Sigmoid colon (tissue), 7 donors: Measurements from ENCODE around the gene CARM1. TPM values are rescaled to one million over a fixed set of nuclear protein-coding genes. Genes with fewer than 3 reads are reported as not detected.

Experiments used
- DNase-seq: peaks from one replicate; pipeline ENCODE4 v3.0.0-alpha.2; 2019
- H3K27ac ChIP-seq, 4 donors: fragments of 200-600 bp; sonication (generic); one replicate each; pipeline ENCODE4 v1.5.1; 2016 to 2019; ENCODE audit warnings: mild to moderate bottlenecking in 1 of 4
- H3K27me3 ChIP-seq, 3 donors: fragments of 200-600 bp; sonication (generic); one replicate each; pipeline ENCODE4 v1.5.1; 2019; ENCODE audit warnings: mild to moderate bottlenecking in 1 of 3
- H3K36me3 ChIP-seq, 4 donors: fragments of 200-600 bp; sonication (generic); one replicate each; pipeline ENCODE4 v1.5.1; 2016 to 2019
- H3K4me1 ChIP-seq, 4 donors: fragments of 200-600 bp; sonication (generic); one replicate each; pipeline ENCODE4 v1.5.1; 2017 to 2019
- H3K4me3 ChIP-seq, 4 donors: fragments of 200-600 bp; sonication (generic); one replicate each; pipeline ENCODE4 v1.5.1; 2017 to 2019; ENCODE audit warnings: mild to moderate bottlenecking in 2 of 4, moderate library complexity in 1 of 4
- H3K9me3 ChIP-seq, 4 donors: fragments of 200-600 bp in 3 of 4; sonication (generic) in 3 of 4; one replicate each; pipeline versions ENCODE4 v1.5.1 to v1.6.1; 2013 to 2019
- EP300 ChIP-seq, 4 donors: sonication (generic); formaldehyde crosslinking; IDR thresholded peaks; one replicate each; pipeline ENCODE4 v1.6.1; 2017; ENCODE audit warnings: antibody characterized with exemption in 4 of 4
- POLR2A ChIP-seq, 2 donors: fragments of 450-650 bp; IDR thresholded peaks; one replicate each; pipeline ENCODE4 v1.6.1; 2016; ENCODE audit warnings: antibody characterized with exemption in 2 of 2, mild to moderate bottlenecking in 2 of 2, moderate library complexity in 2 of 2
- POLR2AphosphoS5 ChIP-seq, 4 donors: sonication (generic); formaldehyde crosslinking; IDR thresholded peaks; one replicate each; pipeline ENCODE4 v1.6.1; 2017; ENCODE audit warnings: antibody characterized with exemption in 4 of 4
- WGBS, 2 donors: extraction: QIAGEN DNeasy Blood & Tissue Kit; methylation state at CpG; one replicate each; pipeline ENCODE4 v1.1.7; 2013; 5-methylcytosine and 5-hydroxymethylcytosine counted together
- intact Hi-C: fragments of 100-400 bp; cut with DNase I; formaldehyde crosslinking; loops from one replicate; pipeline ENCODE4 v1.15.1; 2023
- polyA plus RNA-seq, 3 donors: library from polyadenylated mRNA; stranded (reverse); fragments of 200-250 nt; gene quantifications; one replicate each; pipeline ENCODE4 v1.2.3, GENCODE V29; 2013
- total RNA-seq, 4 donors: library from RNA; depleted of rRNA; stranded (reverse); fragments of >200 nt; gene quantifications; one replicate each; pipeline ENCODE4 v1.1.0, GENCODE V29; 2016
- TF ChIP-seq, protein P1 (sequence below), 4 experiments: fragments of 450-650 bp in 3 of 4; fragments of 200-600 bp in 1 of 4; IDR thresholded peaks; one replicate each; pipeline ENCODE4 v1.5.1; 2016 to 2019; ENCODE audit warnings: antibody characterized with exemption in 4 of 4, mild to moderate bottlenecking in 3 of 4, moderate library complexity in 2 of 4
- donor health status: healthy with polysubstance abuse.
- donor health status: Bipolar disorder and iron deficiency.
- donor health status: healthy.

The CARM1 gene
- total and polyA plus RNA-seq, 7 donors: 18.1 to 51.8 (median 21.6) TPM

DNA sequence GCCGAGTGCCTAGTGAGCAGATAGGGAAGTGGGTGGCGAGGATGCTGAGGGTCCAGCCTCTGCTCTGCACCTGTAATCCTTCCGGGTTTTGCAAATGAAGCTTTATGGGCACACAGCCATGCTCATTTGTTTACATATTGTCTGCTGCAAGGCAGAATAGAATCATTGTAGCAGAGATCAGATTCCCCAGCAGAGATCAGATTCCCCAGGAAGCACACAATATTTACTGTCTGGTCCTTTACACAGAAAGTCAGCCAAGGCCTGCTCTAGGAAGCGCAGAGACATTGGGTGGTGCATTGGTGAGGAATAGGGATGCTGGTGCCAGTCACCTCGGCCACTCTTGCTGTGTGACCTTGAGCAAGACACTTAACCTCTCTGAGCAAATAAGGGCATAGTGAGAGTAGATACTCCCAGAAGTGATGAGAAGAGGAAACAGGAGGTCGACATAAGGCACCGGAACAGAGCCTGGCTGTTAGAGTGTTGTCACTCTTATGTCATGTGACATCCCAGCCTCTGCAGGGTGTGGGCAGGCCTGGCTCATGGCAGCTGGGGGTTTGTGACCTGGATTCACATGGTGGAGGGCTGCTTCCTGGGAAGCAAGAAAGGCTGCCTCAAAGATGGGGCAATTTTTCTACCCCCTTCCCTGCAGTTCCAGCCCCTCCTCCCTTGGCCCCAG lies 25.6 kb downstream of the CARM1 start:
- no peak for DNase-seq
- 12 to 46% methylated on average over 7 of the region's 7 CpGs for WGBS, 2 donors

DNA sequence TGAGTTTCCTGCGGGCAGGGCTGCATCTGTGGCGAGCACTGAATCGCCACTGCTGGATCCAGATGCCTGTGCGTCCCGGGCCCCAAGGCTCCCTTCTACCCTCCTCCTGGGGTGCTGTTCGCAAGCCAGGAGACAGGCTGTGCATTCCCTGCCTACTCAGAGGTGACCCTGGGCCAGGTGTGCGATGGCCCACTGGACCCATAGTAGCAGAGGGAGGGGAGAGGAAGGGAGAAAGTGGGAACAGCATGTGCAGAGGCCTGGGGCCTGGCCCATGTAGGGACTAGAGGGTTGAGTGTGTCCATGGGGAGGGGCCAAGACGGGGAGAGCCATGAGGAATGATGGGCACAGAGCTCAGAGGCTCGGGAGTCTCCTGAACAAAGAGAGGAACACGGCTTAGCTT lies 27.3 kb downstream of the CARM1 start:
- no peaks in the 10 kb centered on the region for H3K36me3 ChIP-seq
- intact Hi-C loops: no loop called here
- H3K4me1 ChIP-seq: peaks cover 0 to 79% (median 67%) of the 10 kb centered on the region in 4 donors
- WGBS, 2 donors: 45 to 78% methylated on average over 10 of the region's 10 CpGs
- H3K9me3 ChIP-seq: no peaks in the 10 kb centered on the region
- no peak overlapping the region for H3K4me3 ChIP-seq
- H3K27me3 ChIP-seq: no peaks in the 10 kb centered on the region
- DNase-seq: no peak
- H3K27ac ChIP-seq: peak overlapping the region; percentile 48 to 78 (median 76)
- TF ChIP-seq, protein P1, sequence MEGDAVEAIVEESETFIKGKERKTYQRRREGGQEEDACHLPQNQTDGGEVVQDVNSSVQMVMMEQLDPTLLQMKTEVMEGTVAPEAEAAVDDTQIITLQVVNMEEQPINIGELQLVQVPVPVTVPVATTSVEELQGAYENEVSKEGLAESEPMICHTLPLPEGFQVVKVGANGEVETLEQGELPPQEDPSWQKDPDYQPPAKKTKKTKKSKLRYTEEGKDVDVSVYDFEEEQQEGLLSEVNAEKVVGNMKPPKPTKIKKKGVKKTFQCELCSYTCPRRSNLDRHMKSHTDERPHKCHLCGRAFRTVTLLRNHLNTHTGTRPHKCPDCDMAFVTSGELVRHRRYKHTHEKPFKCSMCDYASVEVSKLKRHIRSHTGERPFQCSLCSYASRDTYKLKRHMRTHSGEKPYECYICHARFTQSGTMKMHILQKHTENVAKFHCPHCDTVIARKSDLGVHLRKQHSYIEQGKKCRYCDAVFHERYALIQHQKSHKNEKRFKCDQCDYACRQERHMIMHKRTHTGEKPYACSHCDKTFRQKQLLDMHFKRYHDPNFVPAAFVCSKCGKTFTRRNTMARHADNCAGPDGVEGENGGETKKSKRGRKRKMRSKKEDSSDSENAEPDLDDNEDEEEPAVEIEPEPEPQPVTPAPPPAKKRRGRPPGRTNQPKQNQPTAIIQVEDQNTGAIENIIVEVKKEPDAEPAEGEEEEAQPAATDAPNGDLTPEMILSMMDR (IDR thresholded peaks at IDR 0.05): no peak
- TF ChIP-seq POLR2AphosphoS5 (IDR thresholded peaks at IDR 0.05): no peak
- TF ChIP-seq EP300 (IDR thresholded peaks at IDR 0.05): no peak
- TF ChIP-seq POLR2A (IDR thresholded peaks at IDR 0.05): no peak

More for the DNA sequence above, 25.6 kb downstream of the CARM1 start:
- TF ChIP-seq EP300 (IDR thresholded peaks at IDR 0.05) (no peak), POLR2AphosphoS5 (IDR thresholded peaks at IDR 0.05) (no peak), POLR2A (IDR thresholded peaks at IDR 0.05) (no peak)
- TF ChIP-seq, protein P1 (IDR thresholded peaks at IDR 0.05): no peak
- Histone ChIP-seq H3K27ac (no peak overlapping the region), H3K4me1 (peaks cover 0 to 88% (median 78%) of the 10 kb centered on the region in 4 donors), H3K9me3 (no peaks in the 10 kb centered on the region), H3K36me3 (no peaks in the 10 kb centered on the region), H3K27me3 (no peaks in the 10 kb centered on the region), H3K4me3 (no peak overlapping the region)
- intact Hi-C loops: no loop called here

DNA sequence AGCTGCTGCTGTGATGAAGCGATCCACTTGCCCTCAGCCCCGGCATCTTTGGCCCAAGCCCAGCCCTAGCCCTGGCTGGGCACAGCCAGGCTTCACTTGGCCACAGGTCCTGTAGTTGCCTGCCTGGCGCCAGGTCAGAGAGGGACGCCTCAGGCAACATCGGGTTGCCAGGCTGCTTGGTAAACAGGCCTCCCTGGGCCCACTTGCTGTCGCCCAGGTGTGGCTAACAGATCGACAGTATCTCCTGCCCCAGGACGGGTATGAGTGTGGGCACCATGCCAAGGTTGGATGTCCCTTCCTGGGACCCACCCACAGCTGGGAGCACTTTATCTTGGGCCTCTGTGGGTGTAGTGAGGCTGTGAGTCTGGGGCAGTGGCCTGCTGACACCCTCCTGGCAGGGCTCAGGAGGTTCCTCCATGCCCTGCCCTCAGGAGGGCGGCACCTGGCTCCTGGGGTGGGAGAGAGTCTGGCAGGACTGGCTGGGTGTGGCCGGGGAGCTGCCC lies 27.8 kb downstream of the CARM1 start:
- no peaks in the 10 kb centered on the region for H3K36me3 ChIP-seq
- H3K9me3 ChIP-seq: no peaks in the 10 kb centered on the region
- no peak for DNase-seq
- H3K27ac ChIP-seq: peak overlapping the region; percentile 48 to 78 (median 76)
- no peaks in the 10 kb centered on the region for H3K27me3 ChIP-seq
- H3K4me3 ChIP-seq: no peak overlapping the region
- intact Hi-C loops: no loop called here
- peaks cover 0 to 73% (median 62%) of the 10 kb centered on the region in 4 donors for H3K4me1 ChIP-seq
- WGBS, 2 donors: 20 to 73% methylated on average over 10 of the region's 10 CpGs
- no peak for TF ChIP-seq POLR2A (IDR thresholded peaks at IDR 0.05)
- TF ChIP-seq POLR2AphosphoS5 (IDR thresholded peaks at IDR 0.05): no peak
- TF ChIP-seq EP300 (IDR thresholded peaks at IDR 0.05): no peak
- TF ChIP-seq, protein P1 (IDR thresholded peaks at IDR 0.05): no peak

DNA sequence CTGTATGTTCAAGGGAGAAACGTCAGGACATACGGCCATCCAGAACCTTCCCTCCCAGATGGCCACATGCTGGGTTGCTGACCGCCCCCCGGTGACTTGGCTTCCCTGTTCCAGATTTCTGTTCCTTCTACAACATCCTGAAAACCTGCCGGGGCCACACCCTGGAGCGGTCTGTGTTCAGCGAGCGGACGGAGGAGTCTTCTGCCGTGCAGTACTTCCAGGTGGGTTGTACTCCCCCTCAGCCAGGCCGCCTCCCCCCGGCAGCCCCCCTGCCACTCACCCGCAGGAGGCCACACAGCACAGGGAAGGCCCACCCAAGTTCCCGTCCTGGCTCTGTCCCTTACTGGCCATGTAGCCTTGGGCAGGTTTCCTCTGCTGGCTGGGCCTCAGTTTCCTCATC lies 36.6 kb downstream of the CARM1 start:
- Histone ChIP-seq H3K27ac (no peak overlapping the region), H3K36me3 (peaks cover 28 to 55% (median 46%) of the 10 kb centered on the region in 4 donors), H3K4me3 (no peak overlapping the region), H3K27me3 (no peaks in the 10 kb centered on the region), H3K4me1 (no peaks in the 10 kb centered on the region), H3K9me3 (no peaks in the 10 kb centered on the region)
- DNase-seq: no peak
- WGBS, 2 donors: 91 to 92% methylated on average over 14 of the region's 14 CpGs
- intact Hi-C loops: no loop called here
- no peak for TF ChIP-seq POLR2A (IDR thresholded peaks at IDR 0.05)
- TF ChIP-seq, protein P1 (IDR thresholded peaks at IDR 0.05): no peak
